ENCODE results near the gene TRAPPC10. TPM values are rescaled to one million over a fixed set of nuclear protein-coding genes. Genes with fewer than 3 reads are reported as not detected.
"Not testable (repeated sequence)": the region's sequence is repeated elsewhere in the genome, so short reads cannot be mapped to it uniquely, and the experiment has no call there.

TRAPPC10 gene
- total and polyA plus RNA-seq, 4 donors = 7.7 to 43.5 (median 29.7) TPM

DNA sequence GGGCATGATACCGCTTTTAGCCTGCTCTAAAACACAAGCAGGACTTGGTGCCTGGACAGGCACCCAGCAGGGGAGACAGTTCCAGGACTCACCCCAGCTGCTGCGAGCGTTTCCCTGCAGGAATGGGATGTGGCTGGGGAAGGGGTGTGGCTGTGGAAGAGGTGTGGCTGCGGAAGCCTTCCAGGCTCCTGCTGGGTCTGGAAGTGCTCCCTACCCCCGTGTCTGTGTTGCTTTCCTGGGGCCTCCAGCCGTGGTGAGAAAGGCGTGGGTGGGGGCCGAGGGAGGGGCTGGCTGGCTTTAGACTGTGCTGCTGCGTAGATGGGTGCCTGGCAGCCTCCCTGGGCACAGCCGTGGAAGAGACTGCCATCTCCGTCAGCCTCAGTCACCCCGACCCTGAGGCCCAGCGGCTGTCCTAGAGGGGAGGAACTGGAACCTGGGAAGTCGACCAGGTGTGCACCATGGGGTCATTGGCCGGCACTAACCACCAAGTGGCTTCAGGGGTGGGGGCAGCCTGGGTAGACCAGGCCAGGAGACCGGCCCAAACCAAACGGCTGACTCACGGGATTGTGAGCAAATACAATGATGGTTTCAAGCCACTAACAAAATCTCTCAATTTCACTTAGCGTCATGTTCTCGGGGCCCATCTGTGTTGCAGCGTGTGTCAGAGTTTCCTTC, 141.2 kb downstream of the TRAPPC10 start:
- H3K9me3 ChIP-seq (ENCODE audit: control insufficient read depth in 4 of 4, insufficient read depth in 3 of 4, low read length in 3 of 4); H3K27ac ChIP-seq (ENCODE audit: low read depth in 1 of 2, low read length in 1 of 2); H3K9ac ChIP-seq (ENCODE audit: insufficient read depth in 1 of 2, low read length in 2 of 2); DNase-seq; H3K4me1 ChIP-seq (ENCODE audit: control insufficient read depth in 5 of 5, insufficient read depth in 5 of 5, low read length in 5 of 5); ATAC-seq (ENCODE audit: insufficient read depth, low FRiP score); H3K4me3 ChIP-seq; H3K27me3 ChIP-seq (ENCODE audit: control insufficient read depth in 3 of 3, insufficient read depth in 3 of 3, low read length in 2 of 3); H3K36me3 ChIP-seq (ENCODE audit: control insufficient read depth in 4 of 4, insufficient read depth in 4 of 4, low read length in 4 of 4): not testable (repeated sequence)
- no CpG with 5 or more reads among the region's 21 CpGs for WGBS, 2 donors

DNA sequence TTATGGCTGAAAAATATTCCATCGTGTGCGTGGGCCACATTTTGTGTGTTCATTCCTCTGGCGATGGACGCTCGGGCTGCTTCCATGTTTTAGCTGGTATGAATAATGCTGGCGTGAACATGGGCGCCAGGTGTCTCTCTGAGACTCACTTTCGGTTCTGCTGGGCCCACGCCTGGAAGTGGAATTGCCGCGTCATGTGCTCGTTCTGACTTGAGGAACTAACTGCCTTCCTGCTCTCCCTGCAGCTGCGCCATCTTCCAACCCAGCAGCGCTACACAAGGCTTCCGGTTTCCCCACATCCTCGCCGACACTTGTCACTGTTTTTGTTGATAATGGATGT, 141.8 kb downstream of the TRAPPC10 start:
- not testable (repeated sequence) for DNase-seq; H3K27me3 ChIP-seq (ENCODE audit: control insufficient read depth in 3 of 3, insufficient read depth in 3 of 3, low read length in 2 of 3); ATAC-seq (ENCODE audit: insufficient read depth, low FRiP score); H3K4me1 ChIP-seq (ENCODE audit: control insufficient read depth in 5 of 5, insufficient read depth in 5 of 5, low read length in 5 of 5); H3K4me3 ChIP-seq; H3K9me3 ChIP-seq (ENCODE audit: control insufficient read depth in 4 of 4, insufficient read depth in 3 of 4, low read length in 3 of 4); H3K27ac ChIP-seq (ENCODE audit: low read depth in 1 of 2, low read length in 1 of 2); H3K36me3 ChIP-seq (ENCODE audit: control insufficient read depth in 4 of 4, insufficient read depth in 4 of 4, low read length in 4 of 4); H3K9ac ChIP-seq (ENCODE audit: insufficient read depth in 1 of 2, low read length in 2 of 2)
- 57 to 80% methylated on average over 5 to 9 of the region's 17 CpGs for WGBS, 2 donors

DNA sequence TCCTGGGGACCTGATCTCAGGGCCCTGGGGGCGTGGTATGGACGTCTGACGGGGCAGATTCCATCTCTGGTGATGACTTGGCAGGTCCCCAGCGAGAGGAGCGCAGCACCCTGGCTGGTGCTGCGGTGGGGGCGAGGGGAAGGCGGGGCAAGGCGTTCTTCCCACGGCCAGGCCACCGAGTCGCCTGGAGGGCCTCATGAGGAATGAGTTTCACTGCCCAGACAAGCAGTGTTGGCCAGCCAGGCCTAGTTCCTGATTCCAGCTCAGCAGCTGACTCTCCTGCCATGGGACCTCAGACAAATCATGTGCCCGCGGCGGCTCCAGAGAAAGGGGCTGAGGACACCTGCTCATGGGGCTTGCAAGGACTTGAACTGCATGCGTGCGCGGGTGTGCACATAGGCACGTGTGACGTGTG, 142.7 kb downstream of the TRAPPC10 start:
- H3K4me3 ChIP-seq; H3K9me3 ChIP-seq (ENCODE audit: control insufficient read depth in 4 of 4, insufficient read depth in 3 of 4, low read length in 3 of 4); H3K4me1 ChIP-seq (ENCODE audit: control insufficient read depth in 5 of 5, insufficient read depth in 5 of 5, low read length in 5 of 5); DNase-seq; H3K9ac ChIP-seq (ENCODE audit: insufficient read depth in 1 of 2, low read length in 2 of 2); H3K27me3 ChIP-seq (ENCODE audit: control insufficient read depth in 3 of 3, insufficient read depth in 3 of 3, low read length in 2 of 3); H3K36me3 ChIP-seq (ENCODE audit: control insufficient read depth in 4 of 4, insufficient read depth in 4 of 4, low read length in 4 of 4); H3K27ac ChIP-seq (ENCODE audit: low read depth in 1 of 2, low read length in 1 of 2): not testable (repeated sequence)
- no CpG with 5 or more reads among the region's 20 CpGs for WGBS, 2 donors
- ATAC-seq (ENCODE audit: insufficient read depth, low FRiP score) = peak; percentile 62

DNA sequence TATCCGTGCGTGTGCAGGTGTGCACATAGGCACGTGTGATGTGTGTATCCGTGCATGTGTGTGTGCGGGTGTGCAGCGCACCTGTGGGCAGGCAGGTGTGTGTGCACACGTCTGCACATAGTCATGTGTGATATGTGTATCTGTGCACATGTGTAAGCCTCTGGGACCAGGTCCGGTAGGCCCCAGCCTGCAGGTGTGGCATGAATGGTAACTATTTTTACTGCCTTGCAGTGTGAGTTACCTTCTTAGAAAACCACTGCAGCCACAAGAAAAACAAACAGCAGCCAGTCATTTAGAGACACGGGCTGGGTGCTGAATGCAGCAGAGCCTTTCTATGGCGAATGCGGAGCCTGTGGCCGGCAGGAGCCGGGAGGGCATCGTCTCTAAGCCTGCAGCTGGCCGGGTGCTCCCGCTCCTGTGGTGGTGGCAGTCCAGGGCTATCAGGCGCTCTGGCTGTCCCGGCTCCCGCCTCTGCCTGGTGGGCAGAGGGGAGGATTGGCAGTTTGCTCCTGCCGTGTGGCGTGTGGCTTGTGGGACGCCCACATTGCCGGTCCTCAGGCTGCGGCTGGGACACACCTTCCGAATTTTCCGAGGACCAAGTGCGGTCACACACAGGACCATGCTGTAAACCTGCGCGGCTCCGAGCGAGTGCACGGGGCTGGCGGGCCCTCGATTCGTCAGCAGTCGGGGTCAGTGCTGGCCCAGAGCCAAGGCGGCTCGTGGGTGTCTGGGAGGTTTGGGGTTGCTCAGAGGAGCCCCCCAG, 143.3 kb downstream of the TRAPPC10 start:
- not testable (repeated sequence) for H3K27me3 ChIP-seq (ENCODE audit: control insufficient read depth in 3 of 3, insufficient read depth in 3 of 3, low read length in 2 of 3); H3K9me3 ChIP-seq (ENCODE audit: control insufficient read depth in 4 of 4, insufficient read depth in 3 of 4, low read length in 3 of 4); DNase-seq; H3K9ac ChIP-seq (ENCODE audit: insufficient read depth in 1 of 2, low read length in 2 of 2); H3K36me3 ChIP-seq (ENCODE audit: control insufficient read depth in 4 of 4, insufficient read depth in 4 of 4, low read length in 4 of 4); H3K27ac ChIP-seq (ENCODE audit: low read depth in 1 of 2, low read length in 1 of 2); ATAC-seq (ENCODE audit: insufficient read depth, low FRiP score); H3K4me1 ChIP-seq (ENCODE audit: control insufficient read depth in 5 of 5, insufficient read depth in 5 of 5, low read length in 5 of 5); H3K4me3 ChIP-seq
- 84% methylated on average over 7 of the region's 38 CpGs; no CpG with 5 or more reads in 1 of the 2 donors for WGBS, 2 donors

DNA sequence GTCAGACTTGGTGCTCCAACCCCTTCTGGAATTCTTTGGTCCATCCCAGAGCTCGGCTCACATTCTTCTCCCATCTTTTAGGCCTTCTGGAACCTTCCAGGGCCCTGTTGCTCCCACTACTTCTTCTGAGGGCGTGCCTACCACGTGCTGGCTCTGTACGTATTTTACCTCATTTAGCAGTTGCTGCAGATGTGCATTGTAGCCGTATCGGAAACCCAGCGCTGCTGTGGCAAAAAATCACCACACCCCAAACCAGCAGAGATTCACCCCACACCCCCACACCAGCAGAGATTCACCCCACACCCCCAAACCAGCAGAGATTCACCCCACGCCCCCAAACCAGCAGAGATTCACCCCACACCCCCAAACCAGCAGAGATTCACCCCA, 143.9 kb downstream of the TRAPPC10 start:
- not testable (repeated sequence) for H3K27me3 ChIP-seq (ENCODE audit: control insufficient read depth in 3 of 3, insufficient read depth in 3 of 3, low read length in 2 of 3); H3K4me3 ChIP-seq; DNase-seq; ATAC-seq (ENCODE audit: insufficient read depth, low FRiP score); H3K9ac ChIP-seq (ENCODE audit: insufficient read depth in 1 of 2, low read length in 2 of 2); H3K27ac ChIP-seq (ENCODE audit: low read depth in 1 of 2, low read length in 1 of 2); H3K36me3 ChIP-seq (ENCODE audit: control insufficient read depth in 4 of 4, insufficient read depth in 4 of 4, low read length in 4 of 4); H3K4me1 ChIP-seq (ENCODE audit: control insufficient read depth in 5 of 5, insufficient read depth in 5 of 5, low read length in 5 of 5); H3K9me3 ChIP-seq (ENCODE audit: control insufficient read depth in 4 of 4, insufficient read depth in 3 of 4, low read length in 3 of 4)
- WGBS, 2 donors = no CpG with 5 or more reads among the region's 8 CpGs

Small RNA genes lying within 50 kb of the gene (small RNA-seq; reads per million reads assigned to genes)
- not detected for gene RNU6-1150P (ENCODE audit: low replicate concordance)

Other genes with a start within 250 kb of the TRAPPC10 start
- gene CSTB, start 236.0 kb upstream of the TRAPPC10 start, total RNA-seq = 100 to 1,000 TPM in 1 of 2 donors, 10 to 100 TPM in 1; 33.2 to 140 TPM
- gene CSTB, start 236.0 kb upstream of the TRAPPC10 start, polyA plus RNA-seq = 100 to 1,000 TPM; 222 to 263 TPM
- 10 to 100 TPM; 23.0 to 26.7 TPM for gene RRP1, start 222.7 kb upstream of the TRAPPC10 start, total RNA-seq
- gene RRP1, start 222.7 kb upstream of the TRAPPC10 start, polyA plus RNA-seq = 10 to 100 TPM; 15.8 to 15.9 TPM
- gene AGPAT3, start 147.1 kb upstream of the TRAPPC10 start, total RNA-seq = 100 to 1,000 TPM in 1 of 2 donors, 10 to 100 TPM in 1; 40.2 to 120 TPM
- 10 to 100 TPM; 29.4 to 47.6 TPM for gene AGPAT3, start 147.1 kb upstream of the TRAPPC10 start, polyA plus RNA-seq
- gene PWP2, start 95.1 kb downstream of the TRAPPC10 start, total RNA-seq = 10 to 100 TPM; 10.3 to 20.4 TPM
- gene PWP2, start 95.1 kb downstream of the TRAPPC10 start, polyA plus RNA-seq = 1 to 10 TPM; 3.6 to 8.9 TPM
- gene GATD3, start 121.4 kb downstream of the TRAPPC10 start, total RNA-seq = 10 to 100 TPM in 1 of 2 donors, 1 to 10 TPM in 1; 9.8 to 29.4 TPM
- gene GATD3, start 121.4 kb downstream of the TRAPPC10 start, polyA plus RNA-seq = 10 to 100 TPM in 1 of 2 donors, 1 to 10 TPM in 1; 6.5 to 48.5 TPM
- gene ICOSLG, start 228.6 kb downstream of the TRAPPC10 start, total RNA-seq = 1 to 10 TPM; 1.6 to 4.0 TPM
- gene ICOSLG, start 228.6 kb downstream of the TRAPPC10 start, polyA plus RNA-seq = 1 to 10 TPM; 2.5 to 2.9 TPM
- gene DNMT3L, start 249.6 kb downstream of the TRAPPC10 start, total RNA-seq = not detected
- gene DNMT3L, start 249.6 kb downstream of the TRAPPC10 start, polyA plus RNA-seq = not detected